ENCODE data around the gene SHISAL1.

- TF ChIP-seq, protein P1, sequence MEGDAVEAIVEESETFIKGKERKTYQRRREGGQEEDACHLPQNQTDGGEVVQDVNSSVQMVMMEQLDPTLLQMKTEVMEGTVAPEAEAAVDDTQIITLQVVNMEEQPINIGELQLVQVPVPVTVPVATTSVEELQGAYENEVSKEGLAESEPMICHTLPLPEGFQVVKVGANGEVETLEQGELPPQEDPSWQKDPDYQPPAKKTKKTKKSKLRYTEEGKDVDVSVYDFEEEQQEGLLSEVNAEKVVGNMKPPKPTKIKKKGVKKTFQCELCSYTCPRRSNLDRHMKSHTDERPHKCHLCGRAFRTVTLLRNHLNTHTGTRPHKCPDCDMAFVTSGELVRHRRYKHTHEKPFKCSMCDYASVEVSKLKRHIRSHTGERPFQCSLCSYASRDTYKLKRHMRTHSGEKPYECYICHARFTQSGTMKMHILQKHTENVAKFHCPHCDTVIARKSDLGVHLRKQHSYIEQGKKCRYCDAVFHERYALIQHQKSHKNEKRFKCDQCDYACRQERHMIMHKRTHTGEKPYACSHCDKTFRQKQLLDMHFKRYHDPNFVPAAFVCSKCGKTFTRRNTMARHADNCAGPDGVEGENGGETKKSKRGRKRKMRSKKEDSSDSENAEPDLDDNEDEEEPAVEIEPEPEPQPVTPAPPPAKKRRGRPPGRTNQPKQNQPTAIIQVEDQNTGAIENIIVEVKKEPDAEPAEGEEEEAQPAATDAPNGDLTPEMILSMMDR (IDR thresholded peaks at IDR 0.05) = no peak
- TF ChIP-seq POLR2A (IDR thresholded peaks at IDR 0.05) = no peak
Observed at GRCh38 chr22:44331881-44332714, 19.3 kb upstream of the SHISAL1 start.

Data from Peyer's patch (tissue), 4 donors.